Smooth muscle cell (in vitro differentiated cells): Measurements from ENCODE around the gene HTRA3. TPM values are rescaled to one million over a fixed set of nuclear protein-coding genes. Genes with fewer than 3 reads are reported as not detected.

Experiments used
- DNase-seq: peaks from one replicate; lab custom pipeline; 2025; ENCODE audit not compliant: unreplicated experiment; lab: John Stamatoyannopoulos, UW
- H2AFZ ChIP-seq: fragments of 200-600 bp; sonication (generic); 2 replicates; pipeline ENCODE4 v1.6.0; 2016; ENCODE audit warnings: antibody characterized with exemption, low read depth, mild to moderate bottlenecking
- H3F3A ChIP-seq: fragments of 200-600 bp; sonication (generic); 2 replicates; pipeline ENCODE4 v1.6.0; 2017; ENCODE audit warnings: antibody characterized with exemption, low read depth
- H3K27ac ChIP-seq: fragments of 200-600 bp; sonication (generic); 2 replicates; pipeline ENCODE4 v1.5.1; 2016; ENCODE audit warnings: low read depth, mild to moderate bottlenecking
- H3K27me3 ChIP-seq: fragments of 200-600 bp; sonication (generic); 2 replicates; pipeline ENCODE4 v1.6.1; 2016; ENCODE audit warnings: low read depth, mild to moderate bottlenecking
- H3K36me3 ChIP-seq: fragments of 200-600 bp; sonication (generic); 2 replicates; pipeline ENCODE4 v1.5.1; 2016; ENCODE audit warnings: low read depth
- H3K4me1 ChIP-seq: fragments of 200-600 bp; sonication (generic); 2 replicates; pipeline ENCODE4 v1.5.1; 2016; ENCODE audit warnings: low read depth
- H3K4me2 ChIP-seq: fragments of 200-600 bp; sonication (generic); 2 replicates; pipeline ENCODE4 v1.6.0; 2016; ENCODE audit warnings: mild to moderate bottlenecking
- H3K4me3 ChIP-seq: fragments of 200-600 bp; sonication (generic); 2 replicates; pipeline ENCODE4 v1.5.1; 2016; ENCODE audit warnings: mild to moderate bottlenecking
- H3K79me2 ChIP-seq: fragments of 200-600 bp; sonication (generic); 2 replicates; pipeline ENCODE4 v1.6.0; 2016; ENCODE audit warnings: low read depth, mild to moderate bottlenecking
- H3K9ac ChIP-seq: fragments of 200-600 bp; sonication (generic); 2 replicates; pipeline ENCODE4 v1.6.0; 2016; ENCODE audit warnings: low read depth
- H3K9me3 ChIP-seq: fragments of 200-600 bp; sonication (generic); replicated peaks from 2 replicates; pipeline ENCODE4 v1.5.1; 2016; ENCODE audit warnings: low read depth
- H4K20me1 ChIP-seq: fragments of 200-600 bp; sonication (generic); 2 replicates; pipeline ENCODE4 v1.6.0; 2016; ENCODE audit warnings: low read depth
- CTCF ChIP-seq: fragments of 200-600 bp; sonication (generic); IDR thresholded peaks from 2 replicates; pipeline ENCODE4 v1.5.1; 2017; ENCODE audit warnings: borderline replicate concordance, mild to moderate bottlenecking, antibody characterized with exemption; ENCODE audit not compliant: insufficient read depth, poor library complexity, severe bottlenecking
- WGBS: methylation state at CpG from one replicate; pipeline ENCODE4 v1.1.7; 2016; ENCODE audit warnings: low lambda C conversion rate; 5-methylcytosine and 5-hydroxymethylcytosine counted together
- polyA plus RNA-seq: library from polyadenylated mRNA; unstranded; fragments of >200 nt; fragmentation: Nextera tagmentation; extraction: Ambion mirVana; gene quantifications from 2 replicates; pipeline ENCODE4 v1.2.1, GENCODE V29; 2016
- total RNA-seq: library from RNA; depleted of rRNA; stranded (reverse); fragments of >200 nt; gene quantifications from 2 replicates; pipeline ENCODE4 v1.2.3, GENCODE V29; 2014

The HTRA3 gene
- total and polyA plus RNA-seq, 2 experiments from 2014 or later: 77.7 to 227 TPM

DNA sequence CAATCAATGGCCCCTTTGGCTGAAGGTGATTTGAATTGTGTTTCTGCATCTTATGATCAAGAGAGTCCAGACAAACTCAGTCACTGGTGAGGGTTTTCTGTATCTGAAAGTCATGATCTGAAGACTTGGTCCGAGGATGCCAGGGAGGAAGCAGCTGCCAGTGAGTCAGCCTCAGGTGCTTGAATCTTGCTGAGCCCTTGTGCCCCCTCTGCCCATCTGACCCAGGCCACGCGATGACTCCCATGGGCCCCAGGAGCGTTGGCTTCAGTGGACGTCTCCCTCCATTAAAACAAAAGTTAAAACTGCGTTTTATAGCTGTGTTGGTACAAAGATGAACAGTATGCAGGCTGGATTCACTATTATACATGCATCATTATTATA, 62.0 kb downstream of the HTRA3 start:
- no peaks in the 10 kb centered on the region for H4K20me1 ChIP-seq
- no peaks in the 10 kb centered on the region for H3K36me3 ChIP-seq
- 79% methylated on average over 6 of the region's 6 CpGs for WGBS
- H3K27ac ChIP-seq: no peak overlapping the region
- no peak for DNase-seq
- no peaks in the 10 kb centered on the region for H3K4me1 ChIP-seq
- H3F3A ChIP-seq: no peaks in the 10 kb centered on the region
- no peaks in the 10 kb centered on the region for H3K27me3 ChIP-seq
- H3K9ac ChIP-seq: no peak overlapping the region
- no peaks in the 10 kb centered on the region for H3K79me2 ChIP-seq
- no peak for TF ChIP-seq CTCF
- H3K9me3 ChIP-seq: no peaks in the 10 kb centered on the region
- no peak overlapping the region for H3K4me2 ChIP-seq
- no peak overlapping the region for H3K4me3 ChIP-seq
- H2AFZ ChIP-seq: no peak overlapping the region

GRCh38 chr4:8332038-8332857, 62.7 kb downstream of the HTRA3 start:
- WGBS: 96% methylated on average over 12 of the region's 12 CpGs
- H3K27ac ChIP-seq: no peak overlapping the region
- no peaks in the 10 kb centered on the region for H3K4me1 ChIP-seq
- H3K27me3 ChIP-seq: no peaks in the 10 kb centered on the region
- TF ChIP-seq CTCF: no peak
- DNase-seq: no peak
- H3K4me3 ChIP-seq: no peak overlapping the region
- no peak overlapping the region for H2AFZ ChIP-seq
- no peaks in the 10 kb centered on the region for H3F3A ChIP-seq
- H4K20me1 ChIP-seq: no peaks in the 10 kb centered on the region
- H3K79me2 ChIP-seq: no peaks in the 10 kb centered on the region
- H3K9me3 ChIP-seq: no peaks in the 10 kb centered on the region
- H3K4me2 ChIP-seq: no peak overlapping the region
- no peaks in the 10 kb centered on the region for H3K36me3 ChIP-seq
- H3K9ac ChIP-seq: no peak overlapping the region

DNA sequence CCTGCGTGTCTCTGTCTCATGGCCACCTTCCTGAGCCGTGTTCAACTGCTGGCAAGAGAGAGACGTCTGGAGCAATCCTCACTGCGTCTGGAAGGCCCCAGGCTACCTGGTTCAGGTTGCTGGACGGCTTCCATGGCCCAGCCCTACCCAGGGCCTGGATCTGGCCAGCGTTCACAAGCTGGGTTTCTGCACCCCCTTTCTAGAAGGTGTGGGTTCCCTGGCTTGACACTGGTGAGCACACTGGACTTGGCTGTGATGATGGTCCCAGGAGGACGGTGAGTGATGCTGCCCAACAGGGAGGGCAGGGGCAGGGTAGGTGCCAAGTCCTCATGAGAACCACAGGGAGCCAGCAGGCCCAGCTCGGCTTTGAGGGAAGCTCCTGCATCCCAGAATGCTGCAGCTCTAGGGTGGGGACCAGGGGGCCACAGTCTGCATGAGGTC, 63.4 kb downstream of the HTRA3 start:
- WGBS: 73% methylated on average over 8 of the region's 8 CpGs
- DNase-seq: no peak
- H3K9ac ChIP-seq: no peak overlapping the region
- H3K9me3 ChIP-seq: no peaks in the 10 kb centered on the region
- H3K4me2 ChIP-seq: no peak overlapping the region
- no peak overlapping the region for H3K4me3 ChIP-seq
- H3K36me3 ChIP-seq: no peaks in the 10 kb centered on the region
- no peak overlapping the region for H3K27ac ChIP-seq
- no peaks in the 10 kb centered on the region for H3K27me3 ChIP-seq
- no peaks in the 10 kb centered on the region for H3F3A ChIP-seq
- no peak for TF ChIP-seq CTCF
- H4K20me1 ChIP-seq: no peaks in the 10 kb centered on the region
- H2AFZ ChIP-seq: no peak overlapping the region
- no peaks in the 10 kb centered on the region for H3K79me2 ChIP-seq
- no peaks in the 10 kb centered on the region for H3K4me1 ChIP-seq
